Loucy (cell line): Measurements from ENCODE around the gene NRXN3.
A peak's percentile ranks its signal among the peaks of the same experiment; 100 is the strongest.

Experiments used
- H2AFZ ChIP-seq: fragments of 200-600 bp; sonication (generic); 2 replicates; pipeline ENCODE4 v1.6.0; 2016; ENCODE audit warnings: antibody characterized with exemption, mild to moderate bottlenecking, low read length, moderate library complexity
- H3F3A ChIP-seq: fragments of 200-600 bp; 2 replicates; pipeline ENCODE4 v1.6.0; 2016; ENCODE audit warnings: antibody characterized with exemption, low read depth, mild to moderate bottlenecking
- H3K27me3 ChIP-seq: fragments of 200-600 bp; sonication (generic); 2 replicates; pipeline ENCODE4 v1.6.1; 2014; ENCODE audit warnings: low read length, mild to moderate bottlenecking; ENCODE audit not compliant: insufficient read depth, poor library complexity, severe bottlenecking
- H3K36me3 ChIP-seq: fragments of 200-600 bp; sonication (generic); 2 replicates; pipeline ENCODE4 v1.6.1; 2016; ENCODE audit warnings: low read length; ENCODE audit not compliant: insufficient read depth
- H3K4me1 ChIP-seq: fragments of 200-600 bp; sonication (generic); 2 replicates; pipeline ENCODE4 v1.5.1; 2014; ENCODE audit warnings: low read length, mild to moderate bottlenecking; ENCODE audit not compliant: insufficient read depth, poor library complexity, severe bottlenecking
- H3K4me2 ChIP-seq: fragments of 200-600 bp; sonication (generic); 2 replicates; pipeline ENCODE4 v1.6.0; 2014; ENCODE audit warnings: antibody characterized with exemption, low read length, low read depth, mild to moderate bottlenecking; ENCODE audit not compliant: poor library complexity, severe bottlenecking
- H3K4me3 ChIP-seq: fragments of 200-600 bp; sonication (generic); 2 replicates; pipeline ENCODE4 v1.5.1; 2014; ENCODE audit warnings: low read length, mild to moderate bottlenecking, mixed read lengths; ENCODE audit not compliant: poor library complexity, severe bottlenecking
- H3K79me2 ChIP-seq: fragments of 200-600 bp; sonication (generic); 2 replicates; pipeline ENCODE4 v1.6.1; 2014; ENCODE audit warnings: low read length; ENCODE audit not compliant: insufficient read depth
- H3K9ac ChIP-seq: fragments of 200-600 bp; sonication (generic); 2 replicates; pipeline ENCODE4 v1.6.0; 2014; ENCODE audit warnings: mild to moderate bottlenecking, low read depth, low read length, moderate library complexity; ENCODE audit not compliant: poor library complexity, severe bottlenecking
- H3K9me2 ChIP-seq: fragments of 200-600 bp; sonication (generic); replicated peaks from 2 replicates; pipeline ENCODE4 v1.6.1; 2016; ENCODE audit warnings: low read depth, low read length, mixed read lengths
- H3K9me3 ChIP-seq: fragments of 200-600 bp; sonication (generic); 2 replicates; pipeline ENCODE4 v1.6.1; 2014; ENCODE audit warnings: mild to moderate bottlenecking, antibody characterized with exemption, low read length, low read depth; ENCODE audit not compliant: insufficient read depth
- H4K20me1 ChIP-seq: fragments of 200-600 bp; sonication (generic); 2 replicates; pipeline ENCODE4 v1.6.0; 2014; ENCODE audit warnings: antibody characterized with exemption, low read length, mild to moderate bottlenecking; ENCODE audit not compliant: insufficient read depth, poor library complexity, severe bottlenecking
- EZH2phosphoT487 ChIP-seq: fragments of 200-600 bp; IDR thresholded peaks from 2 replicates; pipeline ENCODE4 v1.6.1; 2018; ENCODE audit warnings: antibody characterized with exemption, mild to moderate bottlenecking, moderate library complexity, borderline replicate concordance
- TF ChIP-seq, protein P1 (sequence below): fragments of 200-600 bp; sonication (generic); conservative IDR thresholded peaks from 2 replicates; pipeline ENCODE4 v1.5.1; 2014; ENCODE audit warnings: mild to moderate bottlenecking, antibody characterized with exemption, low read length

Gene NRXN3

DNA sequence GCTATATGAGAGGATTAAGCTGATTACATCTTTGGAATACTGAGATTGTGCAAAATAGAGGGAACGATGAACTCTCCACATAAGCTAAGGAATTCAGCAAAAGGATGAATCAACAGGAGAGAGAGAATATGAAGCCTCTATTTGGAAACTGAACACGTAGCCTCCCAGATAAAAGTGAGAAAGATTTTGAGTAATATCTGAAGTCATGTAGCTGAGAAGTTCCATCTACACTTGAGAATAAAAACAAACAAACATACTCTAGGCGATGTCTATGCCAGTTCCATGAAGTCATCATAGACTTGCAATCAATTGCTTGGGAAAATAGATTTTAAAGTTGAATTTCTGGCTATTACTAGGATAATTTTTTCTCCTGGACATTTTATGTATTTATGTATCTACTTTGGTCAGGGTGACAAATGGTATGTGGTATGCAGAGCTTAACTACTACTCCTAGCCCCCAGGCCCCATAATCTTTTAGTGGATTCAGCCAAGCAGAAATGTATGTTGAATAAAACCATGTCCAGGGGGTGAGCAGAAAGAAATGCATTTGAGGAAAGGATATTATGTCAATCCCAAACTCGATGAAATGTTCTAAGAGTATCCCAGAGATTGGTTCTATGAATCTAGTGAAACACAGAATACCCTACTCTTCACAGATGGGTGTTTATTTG is 1413.7 kb downstream of the NRXN3 start:
- no peaks in the 10 kb centered on the region for H3K27me3 ChIP-seq
- no peaks in the 10 kb centered on the region for H4K20me1 ChIP-seq
- H3K4me1 ChIP-seq: peaks cover 23% of the 10 kb centered on the region
- H3K4me2 ChIP-seq: no peak overlapping the region
- H3F3A ChIP-seq: no peaks in the 10 kb centered on the region; the same call in 1 of the 2 replicates
- no peak overlapping the region for H3K4me3 ChIP-seq
- no peak for TF ChIP-seq EZH2phosphoT487
- TF ChIP-seq, protein P1, sequence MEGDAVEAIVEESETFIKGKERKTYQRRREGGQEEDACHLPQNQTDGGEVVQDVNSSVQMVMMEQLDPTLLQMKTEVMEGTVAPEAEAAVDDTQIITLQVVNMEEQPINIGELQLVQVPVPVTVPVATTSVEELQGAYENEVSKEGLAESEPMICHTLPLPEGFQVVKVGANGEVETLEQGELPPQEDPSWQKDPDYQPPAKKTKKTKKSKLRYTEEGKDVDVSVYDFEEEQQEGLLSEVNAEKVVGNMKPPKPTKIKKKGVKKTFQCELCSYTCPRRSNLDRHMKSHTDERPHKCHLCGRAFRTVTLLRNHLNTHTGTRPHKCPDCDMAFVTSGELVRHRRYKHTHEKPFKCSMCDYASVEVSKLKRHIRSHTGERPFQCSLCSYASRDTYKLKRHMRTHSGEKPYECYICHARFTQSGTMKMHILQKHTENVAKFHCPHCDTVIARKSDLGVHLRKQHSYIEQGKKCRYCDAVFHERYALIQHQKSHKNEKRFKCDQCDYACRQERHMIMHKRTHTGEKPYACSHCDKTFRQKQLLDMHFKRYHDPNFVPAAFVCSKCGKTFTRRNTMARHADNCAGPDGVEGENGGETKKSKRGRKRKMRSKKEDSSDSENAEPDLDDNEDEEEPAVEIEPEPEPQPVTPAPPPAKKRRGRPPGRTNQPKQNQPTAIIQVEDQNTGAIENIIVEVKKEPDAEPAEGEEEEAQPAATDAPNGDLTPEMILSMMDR: no peak
- no peak overlapping the region for H2AFZ ChIP-seq
- H3K9me2 ChIP-seq: no peaks in the 10 kb centered on the region
- H3K9me3 ChIP-seq: no peaks in the 10 kb centered on the region
- no peak overlapping the region for H3K9ac ChIP-seq
- H3K36me3 ChIP-seq: no peaks in the 10 kb centered on the region
- H3K79me2 ChIP-seq: no peaks in the 10 kb centered on the region

GRCh38 chr14:79584679-79585078 is 1414.5 kb downstream of the NRXN3 start:
- Histone ChIP-seq H3K27me3 (no peaks in the 10 kb centered on the region), H3K9me2 (no peaks in the 10 kb centered on the region), H3K4me1 (peaks cover 23% of the 10 kb centered on the region), H4K20me1 (no peaks in the 10 kb centered on the region), H3K4me2 (no peak overlapping the region), H2AFZ (no peak overlapping the region), H3F3A (no peaks in the 10 kb centered on the region; the same call in 1 of the 2 replicates), H3K79me2 (no peaks in the 10 kb centered on the region), H3K9me3 (peaks cover under 1% of the 10 kb centered on the region; the same call in 1 of the 2 replicates), H3K9ac (no peak overlapping the region), H3K36me3 (no peaks in the 10 kb centered on the region), H3K4me3 (no peak overlapping the region)
- TF ChIP-seq, protein P1: peak; percentile 32; the same call in 1 of the 2 replicates
- no peak for TF ChIP-seq EZH2phosphoT487

- Histone ChIP-seq H4K20me1 (no peaks in the 10 kb centered on the region), H3K4me2 (no peak overlapping the region), H3K4me1 (peaks cover 23% of the 10 kb centered on the region), H3F3A (no peaks in the 10 kb centered on the region; the same call in 1 of the 2 replicates), H3K9ac (no peak overlapping the region), H3K36me3 (no peaks in the 10 kb centered on the region), H3K79me2 (no peaks in the 10 kb centered on the region), H3K27me3 (no peaks in the 10 kb centered on the region), H3K9me3 (peaks cover 3% of the 10 kb centered on the region; the same call in 1 of the 2 replicates), H3K4me3 (no peak overlapping the region), H2AFZ (no peak overlapping the region), H3K9me2 (no peaks in the 10 kb centered on the region)
- TF ChIP-seq, protein P1: no peak
- no peak for TF ChIP-seq EZH2phosphoT487
These were observed 1415.7 kb downstream of the NRXN3 start for GRCh38 chr14:79585845-79586244.
